B cell (primary cell): ENCODE data around the gene KRT27. TPM values are rescaled to one million over a fixed set of nuclear protein-coding genes. Genes with fewer than 3 reads are reported as not detected.

Experiments
- ATAC-seq: fragments of 200-7000 bp; cut with Tn5 transposase; one replicate; pipeline ENCODE4 v1.10.0; 2021; ENCODE audit warnings: low read depth, mild to moderate bottlenecking, moderate number of reproducible peaks, moderate library complexity
- CTCF ChIA-PET: fragments of 350-600 bp; sonication (Branson Sonifier 250); formaldehyde crosslinking; loops from one replicate; lab custom pipeline; 2021; ENCODE audit warnings: antibody characterized with exemption, inconsistent platforms; lab: Charles Lee
- POLR2A ChIA-PET: fragments of 350-600 bp; sonication (Branson Sonifier 250); formaldehyde crosslinking; loops from one replicate; lab custom pipeline; 2021; ENCODE audit warnings: antibody characterized with exemption; lab: Charles Lee
- DNase-seq: peaks from one replicate; pipeline ENCODE4 v3.0.0; 2013
- H2AFZ ChIP-seq: 2 replicates; pipeline ENCODE4 v1.6.1; 2012; ENCODE audit warnings: mild to moderate bottlenecking, low read depth, low read length; ENCODE audit not compliant: insufficient read depth, poor library complexity, severe bottlenecking
- H3K27ac ChIP-seq, 2 donors: 1 replicate in 1 of 2; 2 replicates in 1 of 2; pipeline ENCODE4 v1.5.1; 2012 to 2013; ENCODE audit warnings: low read length in 2 of 2, mild to moderate bottlenecking in 2 of 2, moderate library complexity in 1 of 2
- H3K27me3 ChIP-seq, 4 experiments: fragments of 200-600 bp in 1 of 4; sonication (generic) in 1 of 4; replicated peaks in 1 of 4; 1 replicate in 2 of 4; 2 replicates in 2 of 4; pipeline versions ENCODE4 v1.6.1 to v1.7.0; 2013 to 2016; ENCODE audit warnings: low read length in 3 of 4, mild to moderate bottlenecking in 2 of 4, mixed read lengths in 1 of 4, moderate library complexity in 1 of 4; ENCODE audit not compliant: insufficient read depth in 4 of 4, control insufficient read depth in 3 of 4; ENCODE audit errors: control extremely low read depth in 1 of 4
- H3K36me3 ChIP-seq, 2 experiments: replicated peaks in 1 of 2; 1 replicate in 1 of 2; 2 replicates in 1 of 2; pipeline versions ENCODE4 v1.6.1 to v1.7.1; 2013; ENCODE audit warnings: low read length in 1 of 2; ENCODE audit not compliant: insufficient read depth in 2 of 2, control insufficient read depth in 1 of 2; ENCODE audit errors: control extremely low read depth in 1 of 2, extremely low read depth in 1 of 2
- H3K4me1 ChIP-seq, 2 donors: fragments of 200-600 bp in 1 of 2; sonication (generic) in 1 of 2; 1 replicate in 1 of 2; 2 replicates in 1 of 2; pipeline versions ENCODE4 v1.5.1 to v1.6.1; 2013 to 2017; ENCODE audit warnings: low read length in 2 of 2; ENCODE audit not compliant: control insufficient read depth in 2 of 2, insufficient read depth in 2 of 2
- H3K4me2 ChIP-seq: replicated peaks from 2 replicates; pipeline ENCODE3; 2012; ENCODE audit warnings: mild to moderate bottlenecking, low read depth, low read length; ENCODE audit not compliant: poor library complexity, severe bottlenecking
- H3K4me3 ChIP-seq, 5 experiments: fragments of 200-600 bp in 1 of 5; sonication (generic) in 1 of 5; 1 replicate in 3 of 5; 2 replicates in 2 of 5; pipeline versions ENCODE4 v1.5.1 to v1.7.0; 2011 to 2016; ENCODE audit warnings: low read length in 4 of 5, mild to moderate bottlenecking in 4 of 5, low read depth in 2 of 5, control low read depth in 1 of 5, moderate library complexity in 1 of 5; ENCODE audit not compliant: insufficient read depth in 1 of 5; ENCODE audit errors: control extremely low read depth in 1 of 5, extremely low read depth in 1 of 5
- H3K79me2 ChIP-seq: fragments of 200-600 bp; sonication (generic); one replicate; pipeline ENCODE4 v1.6.0; 2016; ENCODE audit warnings: low read length; ENCODE audit not compliant: control insufficient read depth, insufficient read depth
- H3K9ac ChIP-seq: fragments of 200-600 bp; sonication (generic); 2 replicates; pipeline ENCODE4 v1.6.1; 2017; ENCODE audit warnings: mild to moderate bottlenecking, low read length, moderate library complexity
- H3K9me3 ChIP-seq, 3 donors: one replicate each; pipeline versions ENCODE4 v1.6.1 to v1.7.1; 2013; ENCODE audit warnings: low read length in 2 of 3; ENCODE audit not compliant: control insufficient read depth in 2 of 3, insufficient read depth in 1 of 3; ENCODE audit errors: control extremely low read depth in 1 of 3
- H4K20me1 ChIP-seq: 2 replicates; pipeline ENCODE4 v1.6.0; 2012; ENCODE audit warnings: mild to moderate bottlenecking, low read length; ENCODE audit not compliant: insufficient read depth, control insufficient read depth, poor library complexity, severe bottlenecking
- H3K27ac Mint-ChIP-seq: one replicate; pipeline ENCODE4 v1.8.0; 2021; ENCODE audit warnings: mixed read lengths
- H3K27me3 Mint-ChIP-seq: one replicate; pipeline ENCODE4 v1.8.0; 2021; ENCODE audit warnings: mixed read lengths
- H3K4me1 Mint-ChIP-seq: one replicate; pipeline ENCODE4 v1.8.0; 2021; ENCODE audit warnings: mixed read lengths
- H3K4me3 Mint-ChIP-seq: one replicate; pipeline ENCODE4 v1.8.0; 2021; ENCODE audit warnings: mixed read lengths
- H3K9me3 Mint-ChIP-seq: one replicate; pipeline ENCODE4 v1.8.0; 2022; ENCODE audit warnings: mixed read lengths; ENCODE audit not compliant: insufficient read depth
- CTCF ChIP-seq: fragments of 200-600 bp; IDR thresholded peaks from one replicate; pipeline ENCODE4 v1.8.0; 2022; ENCODE audit warnings: antibody characterized with exemption, mild to moderate bottlenecking
- EZH2 ChIP-seq: IDR thresholded peaks from 2 replicates; pipeline ENCODE4 v1.6.1; 2012; ENCODE audit warnings: borderline replicate concordance, low read depth, mild to moderate bottlenecking, moderate library complexity, low read length; ENCODE audit not compliant: insufficient read depth, poor library complexity, severe bottlenecking
- WGBS: methylation state at CpG from one replicate; pipeline ENCODE4 v1.1.5; 2013; ENCODE audit warnings: missing lambda C conversion rate; ENCODE audit not compliant: insufficient coverage; 5-methylcytosine and 5-hydroxymethylcytosine counted together
- intact Hi-C: fragments of 100-400 bp; cut with micrococcal nuclease; formaldehyde crosslinking; loops from one replicate; pipeline ENCODE4 v1.10.0; 2022
- polyA plus RNA-seq: library from polyadenylated mRNA; depleted of rRNA; stranded (reverse); fragments of >200 nt; gene quantifications from 2 replicates; pipeline ENCODE4 v1.2.3, GENCODE V29; 2012
- total RNA-seq, 2 donors: library from RNA; stranded (reverse); fragments of 120-200 nt in 1 of 2; gene quantifications; 1 replicate in 1 of 2; 2 replicates in 1 of 2; pipeline versions ENCODE4 v1.2.3 to v1.2.4, GENCODE V29; 2013 to 2022

Gene KRT27
- total and polyA plus RNA-seq, 2 donors (not counting 1 experiment from before 2014, with no cell fraction given): not detected

GRCh38 chr17:40778461-40778860 lies 3.9 kb downstream of the KRT27 start:
- H3K4me1 Mint-ChIP-seq: peaks cover 2% of the 10 kb centered on the region
- ChIA-PET CTCF (no interaction called here), POLR2A (no interaction called here)
- no peak overlapping the region for H3K4me2 ChIP-seq
- peaks cover 70% of the 10 kb centered on the region for H3K27me3 Mint-ChIP-seq
- no peaks in the 10 kb centered on the region for H4K20me1 ChIP-seq
- no CpG with 5 or more reads among the region's 5 CpGs for WGBS
- TF ChIP-seq CTCF: no peak
- TF ChIP-seq EZH2: no peak
- H3K9ac ChIP-seq: no peak overlapping the region
- H3K9me3 ChIP-seq: peaks cover 0 to 5% (median 0%) of the 10 kb centered on the region in 3 donors
- no peak overlapping the region for H3K27ac Mint-ChIP-seq
- H2AFZ ChIP-seq: no peak overlapping the region
- no peak overlapping the region for H3K4me3 ChIP-seq
- intact Hi-C loops: no loop called here
- H3K9me3 Mint-ChIP-seq: no peaks in the 10 kb centered on the region
- H3K4me3 Mint-ChIP-seq: no peak overlapping the region
- H3K27ac ChIP-seq: no peak overlapping the region
- H3K79me2 ChIP-seq: no peaks in the 10 kb centered on the region
- H3K36me3 ChIP-seq: no peaks in the 10 kb centered on the region
- H3K27me3 ChIP-seq: peaks cover 0 to 23% (median 19%) of the 10 kb centered on the region in 4 experiments
- no peak for ATAC-seq
- no peak for DNase-seq
- peaks cover 5 to 7% of the 10 kb centered on the region in 2 donors for H3K4me1 ChIP-seq

- H3K79me2 ChIP-seq: no peaks in the 10 kb centered on the region
- peaks cover 0 to 21% (median 17%) of the 10 kb centered on the region in 4 experiments for H3K27me3 ChIP-seq
- Mint-ChIP-seq H3K4me1 (peaks cover 2% of the 10 kb centered on the region), H3K27me3 (peaks cover 67% of the 10 kb centered on the region), H3K27ac (no peak overlapping the region), H3K4me3 (no peak overlapping the region), H3K9me3 (no peaks in the 10 kb centered on the region)
- ChIA-PET CTCF (no interaction called here), POLR2A (no interaction called here)
- H3K9ac ChIP-seq: no peak overlapping the region
- H3K27ac ChIP-seq: no peak overlapping the region
- H2AFZ ChIP-seq: no peak overlapping the region
- WGBS: no CpG with 5 or more reads among the region's 3 CpGs
- H3K36me3 ChIP-seq: no peaks in the 10 kb centered on the region
- peaks cover 5 to 7% of the 10 kb centered on the region in 2 donors for H3K4me1 ChIP-seq
- DNase-seq (no peak), ATAC-seq (no peak)
- peaks cover 0 to 5% (median 0%) of the 10 kb centered on the region in 3 donors for H3K9me3 ChIP-seq
- H4K20me1 ChIP-seq: no peaks in the 10 kb centered on the region
- intact Hi-C loops: no loop called here
- no peak overlapping the region for H3K4me3 ChIP-seq
- no peak overlapping the region for H3K4me2 ChIP-seq
- TF ChIP-seq CTCF (no peak), EZH2 (no peak)
These were observed 4.4 kb downstream of the KRT27 start for GRCh38 chr17:40777971-40778370.
